AG10803 (cell line): ENCODE measurements around the gene CRP.
A peak's percentile ranks its signal among the peaks of the same experiment; 100 is the strongest.

Experiments used
- DNase-seq: peaks from one replicate; pipeline ENCODE4 v3.0.0; 2010; ENCODE audit warnings: low read depth
- H3K4me3 ChIP-seq: 2 replicates; pipeline ENCODE4 v1.5.1; 2011; ENCODE audit warnings: mild to moderate bottlenecking, low read length, control low read depth
- CTCF ChIP-seq: conservative IDR thresholded peaks from 2 replicates; pipeline ENCODE4 v1.5.1; 2011; ENCODE audit warnings: mild to moderate bottlenecking, low read length, control low read depth, inconsistent platforms

Gene CRP

GRCh38 chr1:159714529-159714928 is at the start of gene CRP:
CRP (minus strand) TSS chr1:159714589; CDS start chr1:159714485, 104 bp downstream.
- DNase-seq, result no peak
- no peak within 1 kb of the TSS for H3K4me3 ChIP-seq
- no peak for TF ChIP-seq CTCF

GRCh38 chr1:159763686-159764085 is 49.3 kb upstream of the CRP start:
- DNase-seq, result no peak
- TF ChIP-seq CTCF, result no peak
- H3K4me3 ChIP-seq, result no peak overlapping the region

- DNase-seq, result peak; percentile 79
- no peak for TF ChIP-seq CTCF
Measured at GRCh38 chr1:159756397-159756796, 42.0 kb upstream of the CRP start.

GRCh38 chr1:159755451-159756007 is 41.1 kb upstream of the CRP start:
- H3K4me3 ChIP-seq, result no peak overlapping the region
- DNase-seq, result no peak
- no peak for TF ChIP-seq CTCF

More at GRCh38 chr1:159756397-159756796, 42.0 kb upstream of the CRP start:
- H3K4me3 ChIP-seq, result no peak overlapping the region

GRCh38 chr1:159753386-159753785 is 39.0 kb upstream of the CRP start:
- no peak overlapping the region for H3K4me3 ChIP-seq
- no peak for DNase-seq
- TF ChIP-seq CTCF, result no peak

GRCh38 chr1:159752135-159752580 is 37.8 kb upstream of the CRP start:
- TF ChIP-seq CTCF, result no peak
- peak; percentile 98 for DNase-seq

GRCh38 chr1:159751031-159751430 is 36.6 kb upstream of the CRP start:
- DNase-seq, result no peak
- no peak for TF ChIP-seq CTCF

More at GRCh38 chr1:159752135-159752580, 37.8 kb upstream of the CRP start:
- H3K4me3 ChIP-seq, result no peak overlapping the region

More at GRCh38 chr1:159751031-159751430, 36.6 kb upstream of the CRP start:
- no peak overlapping the region for H3K4me3 ChIP-seq
